ENCODE measurements around the gene NUMB.

GRCh38 chr14:73293782-73294781 lies 164.3 kb downstream of the NUMB start:
- TF ChIP-seq, protein P1, sequence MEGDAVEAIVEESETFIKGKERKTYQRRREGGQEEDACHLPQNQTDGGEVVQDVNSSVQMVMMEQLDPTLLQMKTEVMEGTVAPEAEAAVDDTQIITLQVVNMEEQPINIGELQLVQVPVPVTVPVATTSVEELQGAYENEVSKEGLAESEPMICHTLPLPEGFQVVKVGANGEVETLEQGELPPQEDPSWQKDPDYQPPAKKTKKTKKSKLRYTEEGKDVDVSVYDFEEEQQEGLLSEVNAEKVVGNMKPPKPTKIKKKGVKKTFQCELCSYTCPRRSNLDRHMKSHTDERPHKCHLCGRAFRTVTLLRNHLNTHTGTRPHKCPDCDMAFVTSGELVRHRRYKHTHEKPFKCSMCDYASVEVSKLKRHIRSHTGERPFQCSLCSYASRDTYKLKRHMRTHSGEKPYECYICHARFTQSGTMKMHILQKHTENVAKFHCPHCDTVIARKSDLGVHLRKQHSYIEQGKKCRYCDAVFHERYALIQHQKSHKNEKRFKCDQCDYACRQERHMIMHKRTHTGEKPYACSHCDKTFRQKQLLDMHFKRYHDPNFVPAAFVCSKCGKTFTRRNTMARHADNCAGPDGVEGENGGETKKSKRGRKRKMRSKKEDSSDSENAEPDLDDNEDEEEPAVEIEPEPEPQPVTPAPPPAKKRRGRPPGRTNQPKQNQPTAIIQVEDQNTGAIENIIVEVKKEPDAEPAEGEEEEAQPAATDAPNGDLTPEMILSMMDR (IDR thresholded peaks at IDR 0.05) = no peak
- TF ChIP-seq POLR2A (IDR thresholded peaks at IDR 0.05) = no peak
